HEK293 (cell line): Measurements from ENCODE around the gene BRD3.

ENCODE experiments used
- BCL11A ChIP-seq: fragments of 450-650 bp; formaldehyde crosslinking; IDR thresholded peaks from 2 replicates; pipeline ENCODE4 v1.5.1; 2016; ENCODE audit warnings: low read depth, missing biosample characterization, missing genetic modification characterization
- IKZF3 ChIP-seq: fragments of 450-650 bp; IDR thresholded peaks from 2 replicates; pipeline ENCODE4 v1.5.0; 2018; ENCODE audit warnings: missing biosample characterization, mild to moderate bottlenecking, missing genetic modification characterization, moderate library complexity
- PRDM1 ChIP-seq: fragments of 450-650 bp; formaldehyde crosslinking; IDR thresholded peaks from 2 replicates; pipeline ENCODE4; 2016; ENCODE audit warnings: missing biosample characterization, missing genetic modification characterization
- PRDM10 ChIP-seq: fragments of 450-650 bp; formaldehyde crosslinking; IDR thresholded peaks from 2 replicates; pipeline ENCODE4 v1.5.1; 2016; ENCODE audit warnings: missing biosample characterization, missing genetic modification characterization
- RBAK ChIP-seq: fragments of 450-650 bp; formaldehyde crosslinking; IDR thresholded peaks from 2 replicates; pipeline ENCODE4 v1.5.1; 2016; ENCODE audit warnings: missing biosample characterization, missing genetic modification characterization
- SETDB1 ChIP-seq: IDR thresholded peaks from one replicate; pipeline ENCODE4 v1.6.1; 2017; ENCODE audit warnings: mild to moderate bottlenecking, low read length, moderate library complexity, mixed read lengths; ENCODE audit not compliant: insufficient read length
- SP2 ChIP-seq: fragments of 450-650 bp; formaldehyde crosslinking; IDR thresholded peaks from 2 replicates; pipeline ENCODE4 v1.5.1; 2016; ENCODE audit warnings: missing biosample characterization, missing genetic modification characterization
- ZBTB10 ChIP-seq: fragments of 450-650 bp; formaldehyde crosslinking; IDR thresholded peaks from 2 replicates; pipeline ENCODE4 v1.5.1; 2016; ENCODE audit warnings: missing biosample characterization, missing genetic modification characterization
- ZBTB17 ChIP-seq: fragments of 450-650 bp; formaldehyde crosslinking; IDR thresholded peaks from 2 replicates; pipeline ENCODE4 v1.5.1; 2016; ENCODE audit warnings: missing biosample characterization, missing genetic modification characterization
- ZBTB21 ChIP-seq: fragments of 450-650 bp; formaldehyde crosslinking; IDR thresholded peaks from 2 replicates; pipeline ENCODE4 v1.5.1; 2017; ENCODE audit warnings: missing biosample characterization, missing genetic modification characterization
- ZNF112 ChIP-seq: fragments of 450-650 bp; formaldehyde crosslinking; IDR thresholded peaks from 2 replicates; pipeline ENCODE4 v1.5.0; 2017; ENCODE audit warnings: missing biosample characterization, missing genetic modification characterization
- ZNF121 ChIP-seq: fragments of 450-650 bp; formaldehyde crosslinking; IDR thresholded peaks from 2 replicates; pipeline ENCODE4 v1.5.1; 2016; ENCODE audit warnings: missing biosample characterization, missing genetic modification characterization
- ZNF133 ChIP-seq: fragments of 450-650 bp; formaldehyde crosslinking; IDR thresholded peaks from 2 replicates; pipeline ENCODE4 v1.5.1; 2016; ENCODE audit warnings: missing biosample characterization, missing genetic modification characterization
- ZNF138 ChIP-seq: fragments of 450-650 bp; formaldehyde crosslinking; IDR thresholded peaks from 2 replicates; pipeline ENCODE4 v1.5.1; 2016; ENCODE audit warnings: missing biosample characterization, missing genetic modification characterization, borderline replicate concordance
- ZNF155 ChIP-seq: fragments of 450-650 bp; formaldehyde crosslinking; IDR thresholded peaks from 2 replicates; pipeline ENCODE4 v1.5.1; 2016; ENCODE audit warnings: missing biosample characterization, missing genetic modification characterization
- ZNF18 ChIP-seq: fragments of 450-650 bp; formaldehyde crosslinking; IDR thresholded peaks from 2 replicates; pipeline ENCODE4 v1.5.1; 2016; ENCODE audit warnings: missing biosample characterization, missing genetic modification characterization
- ZNF202 ChIP-seq: fragments of 450-650 bp; formaldehyde crosslinking; IDR thresholded peaks from 2 replicates; pipeline ENCODE4 v1.5.1; 2016; ENCODE audit warnings: missing biosample characterization, missing genetic modification characterization, borderline replicate concordance
- ZNF239 ChIP-seq: fragments of 450-650 bp; formaldehyde crosslinking; IDR thresholded peaks from 2 replicates; pipeline ENCODE4 v1.5.1; 2016; ENCODE audit warnings: missing biosample characterization, missing genetic modification characterization
- ZNF266 ChIP-seq: fragments of 450-650 bp; formaldehyde crosslinking; IDR thresholded peaks from 2 replicates; pipeline ENCODE4 v1.5.1; 2016; ENCODE audit warnings: missing biosample characterization, missing genetic modification characterization, low read depth
- ZNF341 ChIP-seq: fragments of 450-650 bp; formaldehyde crosslinking; IDR thresholded peaks from 2 replicates; pipeline ENCODE4; 2016; ENCODE audit warnings: low read depth, missing biosample characterization, missing genetic modification characterization
- ZNF37A ChIP-seq: fragments of 450-650 bp; IDR thresholded peaks from 2 replicates; pipeline ENCODE4 v1.5.1; 2018; ENCODE audit warnings: missing biosample characterization, missing genetic modification characterization
- ZNF398 ChIP-seq: fragments of 450-650 bp; formaldehyde crosslinking; IDR thresholded peaks from 2 replicates; pipeline ENCODE4 v1.5.1; 2017; ENCODE audit warnings: missing biosample characterization, missing genetic modification characterization
- ZNF404 ChIP-seq: fragments of 450-650 bp; formaldehyde crosslinking; IDR thresholded peaks from 2 replicates; pipeline ENCODE4 v1.5.1; 2017; ENCODE audit warnings: missing biosample characterization, missing genetic modification characterization
- ZNF48 ChIP-seq: fragments of 450-650 bp; formaldehyde crosslinking; IDR thresholded peaks from 2 replicates; pipeline ENCODE4 v1.5.1; 2016; ENCODE audit warnings: missing biosample characterization, missing genetic modification characterization
- ZNF488 ChIP-seq: fragments of 450-650 bp; formaldehyde crosslinking; IDR thresholded peaks from 2 replicates; pipeline ENCODE4 v1.5.1; 2016; ENCODE audit warnings: missing biosample characterization, missing genetic modification characterization
- ZNF544 ChIP-seq: fragments of 450-650 bp; formaldehyde crosslinking; IDR thresholded peaks from 2 replicates; pipeline ENCODE4 v1.5.0; 2017; ENCODE audit warnings: missing biosample characterization, missing genetic modification characterization
- ZNF555 ChIP-seq: fragments of 450-650 bp; formaldehyde crosslinking; conservative IDR thresholded peaks from 2 replicates; pipeline ENCODE4 v1.5.1; 2017; ENCODE audit warnings: missing biosample characterization, mild to moderate bottlenecking, missing genetic modification characterization, inconsistent platforms
- ZNF629 ChIP-seq: fragments of 450-650 bp; formaldehyde crosslinking; IDR thresholded peaks from 2 replicates; pipeline ENCODE4 v1.5.1; 2017; ENCODE audit warnings: missing biosample characterization, missing genetic modification characterization
- ZNF654 ChIP-seq: fragments of 450-650 bp; formaldehyde crosslinking; IDR thresholded peaks from 2 replicates; pipeline ENCODE4 v1.5.1; 2016; ENCODE audit warnings: low read depth, missing biosample characterization, missing genetic modification characterization
- ZNF701 ChIP-seq: fragments of 450-650 bp; formaldehyde crosslinking; IDR thresholded peaks from 2 replicates; pipeline ENCODE4 v1.5.1; 2016; ENCODE audit warnings: missing biosample characterization, missing genetic modification characterization
- ZSCAN16 ChIP-seq: fragments of 450-650 bp; formaldehyde crosslinking; IDR thresholded peaks from 2 replicates; pipeline ENCODE4 v1.5.1; 2016; ENCODE audit warnings: missing biosample characterization, missing genetic modification characterization

The BRD3 gene

GRCh38 chr9:133992780-133993634 lies 74.8 kb downstream of the BRD3 start (continued):
- TF ChIP-seq ZNF398 (tag by site-specific recombination) = no peak
- TF ChIP-seq BCL11A (tag by site-specific recombination) = peak; percentile 69
- no peak for TF ChIP-seq ZNF121 (tag by site-specific recombination)
- no peak for TF ChIP-seq ZNF37A (tag by site-specific recombination)
- TF ChIP-seq RBAK (tag by site-specific recombination) = no peak
- no peak for TF ChIP-seq ZNF555 (tag by site-specific recombination)
- TF ChIP-seq ZNF48 (tag by site-specific recombination) = no peak
- peak; percentile 62 for TF ChIP-seq SP2 (tag by site-specific recombination)
- TF ChIP-seq ZNF155 (tag by site-specific recombination) = no peak
- TF ChIP-seq ZNF404 (tag by site-specific recombination) = no peak
- peak; percentile 66 for TF ChIP-seq ZBTB17 (tag by site-specific recombination)
- no peak for TF ChIP-seq ZNF112
- no peak for TF ChIP-seq ZNF239 (tag by site-specific recombination)
- peak; percentile 54 for TF ChIP-seq ZNF629 (tag by site-specific recombination)
- TF ChIP-seq ZNF544 (tag by site-specific recombination) = no peak
- no peak for TF ChIP-seq SETDB1
- no peak for TF ChIP-seq ZBTB21 (tag by site-specific recombination)
- TF ChIP-seq ZNF133 (tag by site-specific recombination) = no peak
- peak; percentile 72; the same call in 1 of the 2 replicates for TF ChIP-seq ZBTB10 (tag by site-specific recombination)
- TF ChIP-seq ZNF138 = no peak
- TF ChIP-seq PRDM10 (tag by site-specific recombination) = 0 out of 2 replicates have a peak, but pooled peaks have one; percentile 28
- TF ChIP-seq ZNF341 (tag by site-specific recombination) = no peak
- TF ChIP-seq ZNF266 (tag by site-specific recombination) = no peak
- no peak for TF ChIP-seq ZSCAN16 (tag by site-specific recombination)
- no peak for TF ChIP-seq ZNF202 (tag by site-specific recombination)
- TF ChIP-seq ZNF18 (tag by site-specific recombination) = no peak
- TF ChIP-seq ZNF488 (tag by site-specific recombination) = no peak
- TF ChIP-seq ZNF654 = no peak
- TF ChIP-seq PRDM1 (tag by site-specific recombination) = 0 out of 2 replicates have a peak, but pooled peaks have one; percentile 27
- no peak for TF ChIP-seq IKZF3 (tag by site-specific recombination)
- TF ChIP-seq ZNF701 (tag by site-specific recombination) = no peak
